GM18526 (cell line): ENCODE results near the gene KCNQ1.

Source experiments
- POLR2A ChIP-seq: IDR thresholded peaks from 3 replicates; pipeline ENCODE4 v1.6.1; 2011; ENCODE audit not compliant: insufficient read length; ENCODE audit errors: extremely low read depth

Gene KCNQ1

DNA sequence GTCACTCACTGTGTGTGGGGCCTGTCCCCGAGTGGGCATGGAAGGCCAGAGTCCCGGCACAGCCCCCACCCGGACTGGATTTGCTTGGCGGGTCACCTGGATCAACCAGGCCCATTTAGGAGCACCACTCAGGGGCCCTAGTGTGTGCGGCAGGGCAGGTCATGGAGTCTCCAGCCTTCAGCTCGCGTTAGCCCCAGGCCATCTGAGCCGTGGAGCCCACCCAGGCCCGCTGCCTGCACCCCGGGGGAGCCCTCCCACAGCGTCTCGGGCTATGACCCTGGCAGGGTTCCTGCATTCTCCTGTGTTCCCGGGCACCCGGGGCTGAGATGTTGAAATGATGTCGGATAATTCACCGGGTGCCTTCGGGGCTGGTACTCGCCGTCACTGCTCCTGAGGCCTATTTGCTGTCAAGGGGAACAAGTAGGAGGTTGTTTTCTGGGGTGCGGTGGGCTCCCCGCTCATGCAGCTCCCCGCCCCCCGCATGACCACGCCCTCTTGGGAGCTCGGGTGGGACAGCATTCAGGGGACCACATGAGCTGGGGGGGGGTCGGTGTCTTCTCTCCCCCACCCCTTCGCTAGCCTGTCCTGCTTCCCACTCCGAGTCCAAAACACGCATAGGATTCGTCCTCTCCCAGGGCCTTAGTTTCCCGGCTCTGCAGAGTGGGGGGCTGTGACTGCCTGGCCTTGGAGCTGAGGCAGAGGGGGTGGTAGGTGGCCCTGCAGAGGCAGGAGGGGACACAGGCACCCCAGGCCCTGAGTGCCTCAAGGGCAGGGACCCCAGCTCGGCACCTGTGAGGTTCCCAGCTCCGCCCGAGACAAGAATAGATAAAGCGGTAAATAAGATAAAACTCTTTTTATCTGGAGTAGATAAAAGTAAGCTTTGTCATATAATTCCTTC, 77.2 kb downstream of the KCNQ1 start:
- no peak for TF ChIP-seq POLR2A

DNA sequence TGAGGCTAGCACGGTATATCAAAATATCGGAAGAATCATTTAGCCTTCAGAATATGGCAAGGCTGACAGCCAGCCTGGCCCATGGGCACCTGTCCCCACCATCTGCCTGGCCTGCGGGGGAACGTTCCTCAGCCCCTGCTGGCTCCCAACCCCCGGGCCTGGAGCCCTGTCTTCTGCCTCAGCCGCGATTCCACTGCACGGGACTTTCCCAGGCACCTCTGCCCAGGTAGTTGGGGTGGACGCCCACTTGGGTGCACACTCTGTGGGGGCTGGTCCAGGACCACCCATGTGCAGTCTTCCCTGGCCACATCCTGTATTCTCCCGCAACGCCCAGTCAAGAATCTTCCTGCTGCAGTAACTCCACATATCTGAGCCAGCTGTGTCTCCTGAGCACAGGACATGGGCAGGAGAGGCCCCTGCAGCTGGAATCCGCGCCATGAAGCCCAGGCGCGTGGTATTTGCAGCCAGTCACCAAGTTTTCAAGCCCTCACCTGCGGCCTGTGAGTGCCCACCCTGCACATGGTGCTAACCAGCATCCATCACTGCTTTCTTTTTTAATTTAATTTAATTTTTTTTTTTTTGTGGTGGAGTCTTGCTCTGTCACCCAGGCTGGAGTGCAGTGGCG, 77.9 kb downstream of the KCNQ1 start:
- TF ChIP-seq POLR2A: no peak

DNA sequence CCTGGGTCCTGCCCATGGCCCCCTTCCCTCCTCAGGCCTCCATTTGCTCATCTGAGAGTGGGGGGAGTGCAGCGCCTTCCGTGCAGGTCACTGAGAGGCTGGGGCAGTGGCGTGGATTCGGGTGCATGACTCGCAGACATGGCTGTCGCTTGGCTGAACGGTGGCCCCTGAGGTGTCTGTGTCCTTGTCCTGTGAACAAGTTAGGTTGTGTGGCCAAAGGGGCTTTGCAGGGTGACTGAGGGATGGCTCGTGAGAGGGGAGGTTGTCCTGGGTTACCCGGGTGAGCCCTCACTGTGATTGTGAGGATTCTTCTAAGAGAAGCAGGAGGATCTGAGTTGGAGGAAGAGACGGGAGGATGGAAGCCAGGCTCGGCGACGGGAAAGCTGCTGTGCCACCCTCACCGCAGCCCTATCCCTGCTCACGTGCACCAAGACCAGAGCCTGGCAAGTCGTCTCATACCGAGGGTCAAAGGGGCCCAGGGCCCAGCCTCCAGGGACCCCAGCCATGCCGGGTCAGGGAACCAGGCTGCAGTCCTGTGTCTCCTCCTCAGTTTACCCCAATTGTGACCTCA, 79.1 kb downstream of the KCNQ1 start:
- no peak for TF ChIP-seq POLR2A

DNA sequence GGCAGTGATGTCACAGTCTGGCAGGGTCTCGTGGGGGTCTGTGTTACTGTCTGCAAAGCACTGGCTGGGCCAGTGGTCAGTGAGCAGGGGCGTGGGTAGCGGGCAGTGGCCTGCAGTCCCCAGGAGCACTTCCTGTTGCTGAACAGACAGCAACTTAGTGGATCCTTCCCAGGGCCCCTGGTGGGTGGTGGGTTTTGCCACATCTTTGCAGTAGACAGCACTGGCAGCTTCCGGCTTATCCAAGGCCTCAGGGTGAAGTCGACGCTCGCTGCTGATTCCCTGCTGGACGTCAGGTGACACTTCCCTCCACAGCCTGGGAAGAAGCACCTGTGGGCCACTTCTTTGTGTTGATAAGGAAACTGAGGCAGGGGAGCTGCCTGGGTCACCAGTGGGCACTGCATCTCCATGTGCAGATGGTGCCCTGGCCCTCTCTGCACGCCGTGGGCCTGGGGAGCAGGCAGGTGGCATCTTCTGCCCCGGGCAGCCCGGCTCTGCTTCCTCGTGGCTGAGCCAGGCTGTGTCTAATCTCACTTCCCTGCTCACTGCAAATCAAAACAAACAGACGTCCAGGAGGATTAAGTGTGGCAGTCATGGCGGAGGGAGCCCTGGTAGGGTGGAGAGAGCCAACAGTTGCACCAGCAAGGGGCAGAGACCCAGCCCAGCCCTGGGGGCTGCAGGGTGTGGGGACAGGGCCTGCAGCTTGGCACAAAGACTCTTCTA, 79.8 kb downstream of the KCNQ1 start:
- TF ChIP-seq POLR2A: no peak

DNA sequence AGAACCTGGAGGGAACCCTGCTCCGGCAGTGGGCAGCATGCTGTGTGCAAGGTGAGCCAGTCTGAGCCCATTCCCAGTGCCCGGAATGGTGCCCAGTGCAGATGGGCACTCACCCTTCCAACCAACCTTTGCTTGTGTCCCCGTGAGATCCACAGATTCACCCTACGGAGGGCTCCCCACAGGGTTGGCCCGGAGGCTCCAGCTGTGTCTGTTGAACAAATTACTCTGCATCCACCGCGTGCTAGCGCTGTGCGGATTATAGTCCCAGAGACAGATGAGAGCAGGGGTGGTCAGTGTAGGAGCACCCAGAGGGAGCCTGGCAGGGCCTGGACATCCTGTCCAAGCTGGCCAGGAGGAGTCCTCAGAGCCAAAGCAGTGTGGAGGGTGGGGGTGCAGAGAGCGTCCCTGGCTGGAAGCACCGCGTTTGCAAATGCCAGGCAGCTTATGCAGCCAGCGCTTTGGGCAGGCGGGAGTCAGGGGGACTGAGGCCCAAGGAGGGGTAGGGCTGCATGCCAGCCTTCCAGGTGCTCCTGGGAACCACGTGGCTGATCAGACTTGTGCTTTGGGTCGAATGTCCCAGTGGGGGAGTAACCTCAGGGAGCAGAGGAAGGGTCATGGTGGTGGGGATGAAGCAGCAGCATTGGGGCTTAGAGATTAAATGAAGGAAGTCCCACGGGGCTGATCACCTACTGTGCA, 80.5 kb downstream of the KCNQ1 start:
- TF ChIP-seq POLR2A: no peak

DNA sequence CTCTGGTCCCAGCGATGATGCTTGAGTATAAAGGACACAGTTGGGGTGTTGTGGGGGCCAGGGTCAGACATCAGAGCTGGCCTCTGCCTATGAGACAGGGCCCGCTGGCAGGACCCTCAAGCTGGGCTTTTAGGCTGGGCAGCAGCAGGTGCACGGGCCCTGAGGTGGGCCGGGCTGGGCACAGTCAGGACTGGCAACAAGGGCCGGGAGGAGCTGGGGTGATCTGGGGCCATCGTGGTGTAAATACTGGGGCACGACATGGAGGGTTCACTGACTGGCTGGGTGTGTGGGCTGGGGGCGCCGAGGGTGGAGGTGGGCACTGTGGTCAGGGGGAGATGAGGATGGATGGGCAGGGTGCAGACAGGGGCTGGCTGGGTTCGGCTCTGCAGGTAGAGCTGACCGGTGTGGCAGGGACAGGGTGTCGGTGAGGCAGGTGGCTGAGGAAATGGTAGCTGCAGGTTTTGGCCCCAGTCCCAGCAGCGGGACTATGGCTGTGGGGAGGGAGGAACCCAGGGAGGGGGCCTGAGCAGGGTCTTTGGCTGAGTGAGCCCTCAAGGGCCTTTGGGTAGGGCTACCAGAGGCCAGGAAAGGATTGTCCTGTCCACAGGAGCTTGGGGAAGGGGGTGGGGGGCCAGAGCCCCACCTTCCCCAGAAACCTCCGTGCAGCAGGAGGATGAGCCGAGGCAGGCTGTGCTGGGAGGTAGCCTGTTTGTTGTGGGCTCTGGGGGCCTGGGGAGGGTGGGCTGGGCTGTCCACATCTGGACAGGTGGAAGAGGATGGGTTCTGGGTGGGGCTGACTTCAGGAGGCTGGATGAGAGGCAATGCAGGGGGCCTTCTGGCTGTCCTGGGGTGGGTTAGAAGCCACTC, 81.4 kb downstream of the KCNQ1 start:
- TF ChIP-seq POLR2A: no peak

DNA sequence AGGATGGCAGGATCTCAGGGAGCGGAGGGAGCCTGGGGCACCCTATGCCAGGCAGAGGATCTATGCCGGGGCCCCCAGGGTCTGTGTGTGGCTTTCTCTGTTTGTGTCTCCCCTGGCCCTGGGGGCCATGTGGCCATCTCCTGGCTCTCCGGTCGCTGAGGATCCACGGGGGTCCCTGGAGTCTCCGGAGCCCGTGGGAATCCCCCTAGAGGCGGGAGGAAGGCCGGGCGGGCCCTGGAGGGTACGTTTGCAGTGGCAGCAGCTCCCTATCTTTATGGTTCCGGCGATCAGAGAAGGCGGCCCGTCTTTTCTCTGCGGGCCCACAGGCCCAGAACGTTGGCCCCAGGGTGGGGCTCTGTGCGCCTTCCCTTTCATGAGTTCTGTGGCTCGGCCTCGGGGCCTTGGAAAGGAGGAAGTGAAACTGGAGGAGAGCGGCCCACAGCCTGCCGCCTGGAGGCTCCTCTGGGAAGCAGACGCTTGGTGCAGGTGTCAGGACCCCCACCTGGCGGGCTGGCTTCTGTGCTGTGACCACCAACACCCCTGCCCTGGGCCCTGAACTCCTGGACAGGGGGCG, 82.1 kb downstream of the KCNQ1 start:
- no peak for TF ChIP-seq POLR2A

DNA sequence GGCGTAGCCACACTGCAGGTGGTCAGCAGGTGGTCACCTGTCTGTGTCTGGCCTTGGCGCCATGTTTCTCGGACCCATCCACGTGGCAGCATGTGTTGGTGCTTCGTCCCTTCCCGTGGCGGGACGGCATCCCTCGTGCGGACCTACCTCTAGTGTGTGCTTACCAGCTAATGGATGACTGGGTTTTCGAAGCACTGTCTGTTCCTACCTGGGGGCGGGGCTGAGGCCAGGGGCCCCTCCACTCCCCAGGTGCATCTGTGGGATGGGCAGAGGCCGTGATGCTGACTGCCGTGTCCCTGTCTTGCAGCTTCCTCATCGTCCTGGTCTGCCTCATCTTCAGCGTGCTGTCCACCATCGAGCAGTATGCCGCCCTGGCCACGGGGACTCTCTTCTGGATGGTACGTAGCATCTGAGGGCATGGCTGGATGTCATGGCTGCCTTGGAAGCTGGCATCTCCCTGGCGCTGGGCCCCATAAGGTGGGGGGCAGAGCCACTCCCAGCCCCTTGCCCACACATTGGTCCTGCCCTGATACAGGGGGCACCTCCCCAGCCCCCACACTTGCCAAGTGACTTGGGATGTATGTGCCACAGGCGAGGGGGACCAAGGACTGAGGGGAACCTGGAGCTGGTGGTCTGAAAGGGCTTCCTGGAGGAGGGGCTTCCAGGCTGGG, 82.9 kb downstream of the KCNQ1 start:
- TF ChIP-seq POLR2A: no peak

DNA sequence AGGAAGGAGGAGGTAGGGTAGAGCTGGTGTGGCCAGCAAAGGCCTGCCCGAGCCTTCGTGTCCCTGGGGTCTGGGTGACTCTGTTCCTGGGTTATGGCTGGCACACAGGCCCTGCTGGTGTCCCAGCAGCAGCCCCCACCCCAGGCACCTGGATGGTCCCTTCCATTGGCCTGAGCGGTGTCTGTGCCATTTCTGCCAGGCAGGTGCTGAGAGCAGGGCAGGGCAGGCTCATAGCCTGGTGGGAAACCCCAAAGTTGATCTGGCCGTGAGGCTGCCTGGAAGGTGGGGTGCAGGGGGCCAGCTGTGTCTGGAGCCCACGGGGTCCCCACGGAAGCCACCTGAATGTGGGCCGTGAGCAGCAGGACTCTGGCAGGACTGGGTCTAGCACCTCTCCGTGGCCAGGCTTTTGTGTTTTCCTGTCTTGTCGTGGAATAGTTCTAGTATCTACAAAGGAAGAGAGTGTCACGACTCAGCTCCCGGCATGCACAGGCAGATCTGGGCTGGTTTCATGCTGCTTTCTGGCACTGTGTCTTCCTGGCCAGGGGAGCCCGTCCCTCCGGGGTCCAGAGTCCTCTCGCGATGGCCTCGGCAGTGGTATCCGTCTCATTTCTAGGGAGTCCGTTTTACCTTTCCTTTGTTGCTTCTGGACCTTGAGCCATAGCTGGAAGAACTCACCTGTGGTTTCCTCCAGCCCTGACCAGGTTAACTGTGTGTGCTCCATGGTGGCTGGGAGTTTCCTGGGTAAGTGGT, 83.7 kb downstream of the KCNQ1 start:
- TF ChIP-seq POLR2A: no peak

DNA sequence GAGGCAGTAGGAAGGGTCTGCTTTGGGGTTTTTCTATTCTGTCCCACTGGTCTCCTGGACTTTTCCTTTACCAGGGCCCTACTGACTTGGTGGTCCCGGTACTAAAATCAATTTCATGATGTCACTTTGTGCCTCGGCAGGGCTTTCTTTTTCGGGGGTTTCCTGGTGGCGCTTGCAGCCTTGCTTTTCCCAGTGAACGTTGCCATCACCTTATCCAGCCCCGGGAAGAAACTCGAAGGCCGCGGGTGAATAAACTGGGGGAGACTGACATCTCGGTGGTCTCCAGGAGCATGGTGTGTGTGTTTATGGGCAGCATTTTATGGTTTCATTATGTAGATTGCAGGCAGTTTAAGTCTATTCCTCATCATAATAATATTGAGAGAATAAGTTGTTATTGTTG, 84.4 kb downstream of the KCNQ1 start:
- TF ChIP-seq POLR2A: no peak

DNA sequence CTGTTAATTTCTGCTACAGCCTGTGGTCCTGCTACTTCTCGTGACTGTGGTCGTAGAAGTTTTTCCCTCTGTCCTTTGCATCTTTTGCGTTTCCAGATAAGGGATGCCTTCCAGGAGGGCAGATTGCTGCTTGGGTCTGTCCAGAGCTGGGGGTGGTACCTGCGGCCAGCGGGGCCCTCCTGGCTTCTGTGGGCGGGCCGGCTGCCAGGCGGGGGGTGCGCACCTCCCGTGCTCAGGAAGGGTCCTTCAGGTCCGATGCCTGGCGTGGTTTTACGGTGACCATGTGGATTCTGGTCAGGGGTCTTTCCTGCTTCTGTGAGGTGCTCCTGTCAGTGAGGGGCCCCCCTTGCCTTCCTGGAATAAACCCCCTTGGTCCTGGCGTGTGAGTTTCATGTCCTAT, 84.8 kb downstream of the KCNQ1 start:
- TF ChIP-seq POLR2A: no peak

DNA sequence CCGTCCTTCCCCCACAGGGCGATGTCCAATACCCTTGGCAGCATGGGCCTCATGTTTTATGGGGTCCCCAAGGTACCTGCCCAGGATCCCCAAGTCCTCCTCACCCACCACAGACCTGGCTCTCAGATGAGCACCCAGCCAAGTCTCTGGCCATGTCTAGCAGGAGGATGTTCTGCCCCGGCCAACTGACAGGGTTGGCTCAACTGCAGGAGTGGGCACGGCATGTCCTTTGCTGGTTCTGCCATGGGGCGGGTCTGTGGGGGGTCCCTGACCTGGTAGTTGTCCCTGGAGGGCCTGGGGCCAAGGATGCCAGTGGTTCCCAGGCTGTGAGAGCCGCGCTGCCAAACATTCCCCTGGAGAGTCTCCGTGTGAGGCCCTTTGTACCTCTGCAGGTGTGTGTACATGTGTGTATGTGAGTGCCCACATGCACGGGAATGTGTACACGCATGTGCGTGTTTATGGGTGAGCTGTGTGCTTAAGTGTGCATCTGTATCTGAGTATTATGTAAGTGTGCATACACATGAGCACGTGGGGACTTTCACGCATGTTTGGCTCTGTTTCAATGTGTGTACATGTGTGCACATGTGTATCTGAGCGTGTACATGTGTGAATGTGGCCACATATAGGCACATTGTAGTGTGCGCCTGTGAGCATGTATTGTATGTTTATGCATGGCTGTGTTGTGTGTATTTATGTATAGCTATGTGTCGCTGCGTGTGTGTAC, 85.5 kb downstream of the KCNQ1 start:
- TF ChIP-seq POLR2A: no peak
